ENCODE data around the gene UGGT2.
A peak's percentile ranks its signal among the peaks of the same experiment; 100 is the strongest.
"Not testable (repeated sequence)": the region's sequence is repeated elsewhere in the genome, so short reads cannot be mapped to it uniquely, and the experiment has no call there.

UGGT2 gene

GRCh38 chr13:95903569-95903968 is 149.6 kb downstream of the UGGT2 start:
- FAIRE-seq, result no peak
- no peak for DNase-seq (ENCODE audit: low spot score)

DNA sequence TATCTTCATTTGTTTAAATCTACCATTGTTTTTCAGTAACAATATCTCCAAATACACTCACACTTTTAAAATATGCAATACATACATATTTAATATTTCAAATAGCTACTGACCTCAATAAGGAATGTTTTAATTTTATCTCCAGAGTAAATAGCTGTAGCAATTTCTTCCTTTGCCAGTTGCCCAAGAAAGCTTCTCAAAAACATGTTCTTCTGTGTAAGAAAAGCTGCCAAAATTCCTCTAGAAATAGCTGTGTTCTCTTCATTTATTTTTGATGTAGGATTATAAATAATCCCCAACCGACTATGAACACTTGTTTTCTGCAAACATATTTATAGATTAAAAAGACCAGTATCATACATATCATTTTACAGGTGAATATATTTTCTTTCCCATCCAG is 150.5 kb downstream of the UGGT2 start:
- FAIRE-seq (no peak), DNase-seq (ENCODE audit: low spot score) (no peak)

GRCh38 chr13:95898256-95898655 is 154.9 kb downstream of the UGGT2 start:
- FAIRE-seq, result no peak
- no peak for DNase-seq (ENCODE audit: low spot score)

DNA sequence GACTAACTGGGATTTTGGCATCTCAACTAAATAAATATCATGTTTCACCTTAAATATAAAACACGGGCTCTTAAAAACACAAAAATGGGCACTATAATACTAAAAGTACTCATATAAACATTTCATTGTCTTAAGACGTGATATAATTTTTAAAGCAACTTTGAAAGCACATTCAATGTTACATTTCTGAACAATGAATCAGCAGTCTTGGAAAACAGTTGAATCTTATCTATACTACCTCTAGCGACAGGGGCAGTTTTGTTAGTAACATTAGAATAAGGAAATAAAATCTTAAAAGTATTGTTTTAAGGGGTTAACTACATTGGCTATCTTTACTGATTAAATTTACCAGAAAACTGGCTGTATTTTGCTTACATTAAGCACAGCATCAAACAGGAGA is 156.9 kb downstream of the UGGT2 start:
- DNase-seq (ENCODE audit: low spot score) (no peak), FAIRE-seq (no peak)

- FAIRE-seq (no peak), DNase-seq (ENCODE audit: low spot score) (no peak)
These were observed 159.3 kb downstream of the UGGT2 start for GRCh38 chr13:95893861-95894260.

GRCh38 chr13:95882121-95882520 is 171.1 kb downstream of the UGGT2 start:
- FAIRE-seq, result no peak
- DNase-seq (ENCODE audit: low spot score), result no peak

DNA sequence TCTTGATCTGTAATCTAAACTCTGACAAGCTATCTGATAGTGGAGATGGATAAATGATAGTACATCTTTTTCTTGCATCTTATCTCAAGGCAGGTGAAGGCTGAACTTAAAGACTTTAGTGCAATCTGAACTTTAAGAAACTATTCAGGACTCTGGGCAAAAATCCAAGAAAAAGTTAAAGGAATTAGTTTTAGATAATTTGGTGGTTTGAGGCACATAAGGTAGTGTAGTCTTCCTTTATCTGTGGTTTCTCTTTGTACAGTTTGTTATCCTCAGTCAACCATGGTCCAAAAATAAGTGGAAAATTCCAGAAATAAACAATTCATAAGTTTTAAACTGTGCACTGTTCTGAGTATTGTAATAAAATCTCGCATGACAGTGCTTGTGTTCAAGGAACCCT is 172.9 kb downstream of the UGGT2 start:
- FAIRE-seq, result no peak

DNA sequence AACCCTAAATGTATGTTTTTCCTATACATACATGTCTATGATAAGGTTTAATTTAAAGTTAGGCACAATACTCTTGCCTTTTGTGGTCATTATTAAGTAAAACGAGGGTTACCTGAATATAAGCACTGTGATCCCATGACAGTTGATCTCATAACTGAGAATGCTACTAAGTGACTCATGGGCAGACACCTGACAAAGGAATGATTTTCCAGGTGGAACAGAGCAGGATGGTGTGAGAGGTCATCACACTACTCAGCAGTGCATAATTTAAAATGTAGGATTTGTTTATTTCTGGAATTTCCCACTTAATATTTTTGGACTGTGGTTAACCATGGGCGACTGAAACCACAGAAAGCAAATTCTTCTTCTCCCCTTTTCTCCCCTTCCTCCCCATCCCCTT is 178.9 kb downstream of the UGGT2 start:
- no peak for DNase-seq (ENCODE audit: low spot score)

More for the DNA sequence above, 172.9 kb downstream of the UGGT2 start:
- no peak for DNase-seq (ENCODE audit: low spot score)

GRCh38 chr13:95870421-95870820 is 182.8 kb downstream of the UGGT2 start:
- FAIRE-seq (no peak), DNase-seq (ENCODE audit: low spot score) (no peak)

More for the DNA sequence above, 178.9 kb downstream of the UGGT2 start:
- FAIRE-seq, result no peak

DNA sequence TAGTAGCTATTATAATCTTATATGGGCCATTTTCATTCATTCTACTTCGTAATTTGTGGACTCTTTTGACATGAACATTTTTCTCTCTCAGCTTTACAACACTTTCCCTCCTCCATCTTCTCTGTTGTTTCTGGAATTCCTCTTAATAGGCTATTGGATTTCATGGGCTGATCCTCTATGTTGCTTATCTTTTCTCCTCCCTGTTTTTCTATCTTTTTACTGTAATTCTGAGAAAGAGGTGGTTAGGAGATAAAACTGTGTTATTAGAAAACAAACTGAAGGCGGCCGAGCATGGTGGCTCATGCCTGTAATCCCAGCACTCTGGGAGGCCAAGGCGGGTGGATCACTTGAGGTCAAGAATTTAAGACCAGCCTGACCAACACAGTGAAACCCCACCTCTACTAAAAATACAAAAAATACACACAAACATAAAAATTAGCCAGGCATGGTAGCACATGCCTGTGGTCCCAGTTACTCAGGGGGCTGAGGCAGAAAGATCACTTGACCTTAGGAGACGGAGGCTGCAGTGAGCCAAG is 188.1 kb downstream of the UGGT2 start:
- DNase-seq (ENCODE audit: low spot score), result no peak
- FAIRE-seq, result no peak

DNA sequence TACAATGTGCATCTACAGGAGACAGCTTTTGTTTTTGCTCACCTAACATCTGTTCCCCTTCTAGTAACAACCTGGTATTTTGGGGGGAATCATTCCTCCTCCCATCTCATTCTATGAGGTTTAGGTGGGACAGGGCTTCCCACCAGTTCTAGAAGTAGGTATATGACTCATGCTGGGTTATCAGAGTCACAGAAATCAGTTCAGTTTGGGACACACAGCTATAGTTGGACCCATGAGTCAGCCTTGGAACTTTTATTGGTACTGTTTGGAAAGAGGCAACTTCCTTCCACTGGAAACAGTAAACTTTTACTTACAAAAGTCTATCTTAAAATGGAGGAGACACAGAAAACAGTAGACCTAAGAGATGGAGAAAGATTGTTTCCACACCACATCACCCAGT is 190.8 kb downstream of the UGGT2 start:
- FAIRE-seq (no peak), DNase-seq (ENCODE audit: low spot score) (no peak)

DNA sequence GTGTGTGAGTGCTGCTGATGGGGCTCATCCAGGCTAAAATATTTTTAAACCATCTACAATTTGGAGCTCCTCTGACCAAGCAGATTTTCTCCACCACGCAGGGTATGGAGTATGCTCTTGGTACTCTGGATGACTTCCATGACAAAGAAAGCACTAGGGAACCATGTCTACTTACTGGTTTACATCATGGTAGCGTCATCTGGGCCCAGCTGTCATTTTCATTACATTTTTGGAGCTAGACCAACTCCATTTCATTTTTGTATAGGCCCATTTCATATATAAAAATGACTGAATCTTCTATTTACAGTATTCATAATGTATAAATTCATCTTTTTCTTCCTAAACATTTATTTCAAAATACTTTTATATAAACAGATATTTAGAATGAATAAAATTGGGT is 191.9 kb downstream of the UGGT2 start:
- DNase-seq (ENCODE audit: low spot score), result no peak
- no peak for FAIRE-seq

DNA sequence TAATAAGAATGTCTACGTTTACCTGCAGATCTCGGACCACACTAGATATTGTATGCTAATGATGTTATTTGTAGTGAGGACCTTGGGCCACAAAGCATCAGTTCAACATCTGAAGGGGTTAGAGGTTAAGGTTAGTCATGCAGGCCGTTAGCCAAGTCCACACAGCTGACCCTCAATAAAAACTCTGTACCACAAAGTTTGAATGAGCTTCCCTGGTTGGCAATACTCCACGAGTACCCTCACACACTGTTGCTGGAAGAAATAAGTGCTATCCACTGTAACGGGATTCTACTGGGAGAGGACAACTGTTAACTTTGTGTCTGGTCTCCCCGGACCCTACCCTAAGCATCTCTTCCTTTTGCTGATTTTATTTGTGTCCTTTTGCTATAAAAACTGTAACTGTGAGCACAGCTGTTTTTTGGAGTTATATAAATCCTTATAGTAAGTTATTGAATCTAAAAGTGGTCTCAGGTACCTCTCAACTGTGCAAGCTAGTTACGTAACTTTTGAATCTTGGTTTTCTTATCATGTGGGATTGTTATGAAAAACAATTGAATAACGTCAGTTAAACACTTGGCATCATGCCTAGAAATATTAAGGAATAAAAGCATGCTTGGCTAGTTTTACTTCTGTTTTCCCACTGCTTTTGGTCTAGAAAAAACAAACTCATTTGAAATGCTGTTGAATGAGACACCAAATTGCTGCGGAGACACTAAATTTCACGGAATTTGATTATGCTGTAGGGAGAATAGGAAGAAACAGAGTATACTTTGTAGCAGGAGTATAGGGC is 194.7 kb downstream of the UGGT2 start:
- FAIRE-seq (no peak), DNase-seq (ENCODE audit: low spot score) (no peak)

DNA sequence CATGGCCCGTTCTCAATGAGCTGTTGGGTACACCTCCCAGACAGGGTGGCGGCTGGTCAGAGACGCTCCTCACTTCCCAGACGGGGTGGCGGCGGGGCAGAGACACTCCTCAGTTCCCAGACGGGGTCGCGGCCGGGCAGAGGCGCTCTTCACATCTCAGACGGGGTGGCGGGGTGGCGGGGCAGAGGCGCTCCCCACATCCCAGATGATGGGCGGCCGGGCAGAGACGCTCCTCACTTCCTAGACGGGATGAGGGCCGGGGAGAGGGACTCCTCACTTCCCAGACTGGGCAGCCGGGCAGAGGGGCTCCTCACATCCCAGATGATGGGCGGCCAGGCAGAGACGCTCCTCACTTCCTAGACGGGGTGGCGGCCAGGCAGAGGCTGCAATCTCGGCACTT is 207.5 kb downstream of the UGGT2 start:
- FAIRE-seq; DNase-seq (ENCODE audit: low spot score): not testable (repeated sequence)

- FAIRE-seq, result no peak
- DNase-seq (ENCODE audit: low spot score), result no peak
These were observed 210.3 kb downstream of the UGGT2 start for GRCh38 chr13:95842898-95843297.

DNA sequence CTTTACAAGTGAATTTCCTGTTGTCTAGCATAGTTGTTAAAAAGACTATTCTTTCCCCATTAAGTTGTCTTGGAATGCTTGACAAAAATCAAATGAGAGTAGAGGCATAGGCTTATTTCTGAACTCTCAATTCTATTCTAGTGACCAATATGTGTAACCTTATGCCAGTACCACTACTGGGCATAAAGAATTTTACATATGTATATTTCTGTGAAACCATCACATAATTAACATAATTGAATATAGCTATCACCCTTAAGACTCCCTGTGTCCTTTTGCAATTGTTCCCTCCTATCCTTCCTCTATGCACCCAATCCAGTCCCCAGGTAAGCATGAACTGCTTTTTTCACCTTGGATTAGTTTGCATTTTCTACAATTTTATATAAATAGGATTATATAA is 211.3 kb downstream of the UGGT2 start:
- FAIRE-seq (no peak), DNase-seq (ENCODE audit: low spot score) (no peak)

- FAIRE-seq (no peak), DNase-seq (ENCODE audit: low spot score) (peak; percentile 23)
These were observed 219.0 kb downstream of the UGGT2 start for GRCh38 chr13:95834134-95834765.

- DNase-seq (ENCODE audit: low spot score), result no peak
- FAIRE-seq, result no peak
These were observed 219.5 kb downstream of the UGGT2 start for GRCh38 chr13:95833719-95834118.

GRCh38 chr13:95833126-95833525 is 220.1 kb downstream of the UGGT2 start:
- no peak for FAIRE-seq
- no peak for DNase-seq (ENCODE audit: low spot score)

GRCh38 chr13:95822303-95822702 is 230.9 kb downstream of the UGGT2 start:
- DNase-seq (ENCODE audit: low spot score) (no peak), FAIRE-seq (no peak)

- FAIRE-seq, result no peak
- no peak for DNase-seq (ENCODE audit: low spot score)
These were observed 238.7 kb downstream of the UGGT2 start for GRCh38 chr13:95814495-95814894.

GRCh38 chr13:95813139-95813538 is 240.1 kb downstream of the UGGT2 start:
- no peak for DNase-seq (ENCODE audit: low spot score)
- no peak for FAIRE-seq

DNA sequence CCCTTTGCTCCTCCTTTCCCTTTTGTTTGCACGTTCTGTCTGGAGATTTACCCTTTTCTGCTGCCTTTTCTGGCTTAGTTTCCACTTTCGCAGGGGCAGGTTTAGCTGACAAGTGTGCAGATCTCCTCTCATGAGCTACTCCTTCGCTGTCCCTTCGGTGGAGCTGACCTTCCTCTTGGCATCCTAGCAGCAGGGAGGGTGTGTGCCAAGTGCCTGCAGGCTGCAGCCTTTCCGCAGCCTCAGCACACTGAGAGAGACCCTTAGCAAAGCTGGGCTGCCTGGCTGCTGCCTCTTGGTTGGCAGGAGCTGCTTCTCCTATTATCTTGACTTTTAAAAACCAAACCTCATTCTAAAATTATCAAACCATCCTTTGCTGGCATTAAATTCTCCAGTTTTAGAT is 243.8 kb downstream of the UGGT2 start:
- FAIRE-seq (no peak), DNase-seq (ENCODE audit: low spot score) (no peak)

Data from RCC 7860 (cell line).